GM21619 (cell line): ENCODE data around the gene DET1.
"Not testable (repeated sequence)": the region's sequence is repeated elsewhere in the genome, so short reads cannot be mapped to it uniquely, and the experiment has no call there.

Source experiments
- ATAC-seq: cut with Tn5 transposase; IDR thresholded peaks from one replicate; pipeline ENCODE4 v1.9.1; 2021; ENCODE audit not compliant: unreplicated experiment

The DET1 gene

DNA sequence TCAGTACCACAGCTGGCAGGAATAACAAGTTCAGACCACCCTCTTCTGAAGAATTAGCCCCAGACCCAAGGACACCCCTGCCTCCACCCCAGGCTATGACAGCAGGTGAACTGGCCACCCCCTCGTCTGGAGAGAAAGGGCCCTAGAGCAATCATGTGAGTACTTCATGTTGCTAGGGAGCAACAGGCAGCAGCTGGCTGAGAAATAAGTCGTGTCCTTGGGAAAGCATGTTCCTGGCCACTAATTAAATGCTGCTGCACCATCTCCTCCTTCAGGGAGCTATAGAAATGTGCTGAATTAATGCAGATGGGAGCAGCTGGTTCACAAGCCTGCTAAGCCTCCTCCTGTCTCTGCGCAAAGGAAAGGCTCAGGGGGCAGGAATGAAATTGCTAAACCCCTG is 47.5 kb downstream of the DET1 start:
- no peak for ATAC-seq

DNA sequence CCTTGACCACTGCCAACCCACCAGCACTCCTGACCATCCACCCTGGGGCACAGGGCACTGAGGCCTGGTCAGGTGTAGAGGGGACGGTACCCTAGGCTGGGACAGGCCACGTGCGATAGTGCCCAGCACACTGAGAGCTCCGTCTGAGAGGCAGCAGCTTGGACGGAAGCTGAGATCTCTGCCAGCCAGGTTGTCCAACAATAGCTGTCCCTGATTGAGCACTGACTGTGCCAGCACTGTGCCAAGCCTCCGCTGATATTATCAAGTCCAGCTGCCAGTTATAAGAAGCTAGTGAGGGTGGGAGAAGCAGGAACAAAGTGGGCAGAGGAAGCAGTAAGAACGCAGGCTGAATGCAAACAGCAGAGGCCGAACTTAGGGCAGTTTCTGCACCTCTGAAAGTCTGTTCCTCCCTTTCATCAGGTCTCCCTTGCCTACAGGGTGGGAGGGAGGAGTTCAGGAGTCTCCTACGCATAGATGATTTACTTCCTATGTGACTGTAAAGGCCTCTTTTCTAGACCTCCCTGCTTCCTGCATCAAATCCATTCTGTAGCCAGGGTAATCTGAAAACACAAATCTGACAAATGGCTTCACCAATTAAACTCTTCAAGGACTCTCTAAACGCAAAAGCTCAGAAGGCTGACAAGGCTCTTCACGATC is 49.2 kb downstream of the DET1 start:
- ATAC-seq, result no peak

DNA sequence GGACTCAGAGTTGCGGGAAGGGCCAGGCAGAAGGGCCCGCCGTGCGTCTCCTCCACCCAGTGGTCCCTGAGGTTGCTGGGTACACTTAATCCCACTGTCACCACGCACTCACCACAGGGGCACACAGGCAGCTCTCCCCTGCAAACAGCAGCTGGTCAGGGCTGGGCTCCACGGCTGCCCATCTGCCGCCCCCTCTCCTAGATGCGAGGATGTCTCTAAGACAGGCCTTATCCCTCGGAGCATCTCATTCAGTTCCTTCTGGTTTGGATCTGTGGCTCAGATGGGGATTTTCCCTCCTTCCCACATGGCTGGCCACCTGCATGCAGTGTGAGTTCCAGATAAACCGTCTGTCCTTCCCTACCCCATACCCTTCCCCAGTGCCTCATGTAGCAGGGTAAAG is 52.6 kb downstream of the DET1 start:
- no peak for ATAC-seq

DNA sequence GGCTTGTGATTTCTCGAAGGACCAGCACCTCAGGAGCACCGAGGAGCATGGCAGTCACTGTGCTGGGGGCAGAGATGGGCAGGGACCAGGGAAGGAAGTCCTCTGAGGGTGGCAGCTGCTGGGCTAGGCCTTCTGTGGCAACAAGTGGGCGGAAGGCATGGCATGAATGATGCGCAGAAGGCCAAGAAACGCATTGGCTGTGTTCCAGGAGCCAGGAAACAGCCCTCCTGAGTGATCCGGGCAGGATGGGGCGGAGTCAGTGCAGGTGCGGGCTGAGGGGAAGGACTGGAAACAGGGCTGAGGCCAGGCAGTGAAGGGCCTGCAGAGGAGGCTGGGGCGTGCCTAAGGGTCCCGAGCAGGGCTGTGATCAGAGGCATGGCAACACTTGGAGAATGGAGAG is 55.3 kb downstream of the DET1 start:
- no peak for ATAC-seq

DNA sequence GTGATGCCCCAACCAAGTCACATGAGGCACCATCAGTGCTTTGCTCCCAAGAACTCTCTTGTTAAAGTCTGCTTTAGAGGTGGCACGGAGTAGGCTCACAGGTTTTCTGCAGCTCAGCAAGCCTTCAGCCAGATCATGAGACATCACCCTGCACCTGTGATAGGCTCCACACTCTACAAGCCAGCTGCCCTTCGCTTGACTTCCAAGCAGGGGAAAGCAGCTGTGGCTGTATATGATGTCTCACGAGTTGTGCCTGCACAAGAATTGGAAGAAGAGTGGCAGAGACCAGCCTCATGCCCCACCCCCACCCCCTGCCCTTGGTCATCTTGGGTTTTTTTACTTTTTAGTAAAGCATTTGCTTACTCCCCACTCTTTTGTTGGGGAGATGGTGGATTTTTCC is 56.4 kb downstream of the DET1 start:
- ATAC-seq, result no peak

DNA sequence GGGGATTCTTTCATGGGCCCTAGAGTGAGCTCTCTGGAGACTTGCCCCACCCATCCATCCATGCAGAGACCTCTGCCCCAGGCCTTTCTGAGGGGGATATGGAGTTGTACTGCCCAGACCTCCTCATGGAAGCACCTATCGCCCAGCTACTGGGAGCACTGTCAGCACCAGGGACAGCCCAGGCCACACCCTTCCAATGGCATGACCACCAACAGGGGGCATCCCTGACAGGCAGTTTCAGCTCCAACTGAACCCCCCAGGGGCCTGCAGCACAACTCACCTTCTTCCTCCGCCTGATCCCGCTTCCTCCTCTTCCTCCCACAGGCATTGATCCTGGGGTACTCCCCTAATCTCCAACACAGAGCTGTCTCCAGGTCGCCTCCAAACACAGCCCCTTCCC is 57.2 kb downstream of the DET1 start:
- ATAC-seq, result no peak

DNA sequence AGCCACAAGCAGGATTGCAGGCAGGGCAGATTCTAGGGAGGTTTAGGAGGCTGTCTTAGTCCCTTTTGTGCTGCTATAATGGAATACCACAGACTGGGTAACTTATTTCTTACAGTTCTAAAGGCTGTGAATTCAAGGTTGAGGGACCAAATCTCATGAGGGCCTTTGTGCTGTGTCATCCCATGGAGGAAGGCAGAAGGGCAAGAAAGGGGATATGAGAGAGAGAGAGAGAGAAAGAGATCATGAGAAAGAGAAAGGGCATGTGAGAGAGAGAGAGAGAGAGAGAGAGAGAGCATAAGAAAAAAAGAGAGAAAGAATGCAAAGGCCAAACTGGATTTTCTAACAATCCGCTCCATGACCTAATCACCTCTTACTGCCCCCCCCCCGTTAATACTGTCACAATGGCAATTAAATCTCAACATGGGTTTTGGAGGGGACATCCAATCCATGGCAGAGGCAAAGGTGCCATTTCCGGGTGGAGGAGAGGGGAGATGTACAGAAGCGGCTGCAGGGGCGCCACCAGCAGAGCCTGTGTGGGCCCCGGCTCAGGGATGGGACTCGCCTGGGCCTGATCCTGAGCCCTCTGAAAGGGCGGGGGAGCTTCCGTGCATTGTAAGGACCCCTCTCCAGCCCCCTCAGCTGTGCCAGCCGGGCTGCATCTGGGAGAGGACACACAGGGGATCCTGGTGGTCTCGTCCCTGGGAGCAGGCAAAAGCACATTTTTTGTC is 58.5 kb downstream of the DET1 start:
- ATAC-seq, result no peak

DNA sequence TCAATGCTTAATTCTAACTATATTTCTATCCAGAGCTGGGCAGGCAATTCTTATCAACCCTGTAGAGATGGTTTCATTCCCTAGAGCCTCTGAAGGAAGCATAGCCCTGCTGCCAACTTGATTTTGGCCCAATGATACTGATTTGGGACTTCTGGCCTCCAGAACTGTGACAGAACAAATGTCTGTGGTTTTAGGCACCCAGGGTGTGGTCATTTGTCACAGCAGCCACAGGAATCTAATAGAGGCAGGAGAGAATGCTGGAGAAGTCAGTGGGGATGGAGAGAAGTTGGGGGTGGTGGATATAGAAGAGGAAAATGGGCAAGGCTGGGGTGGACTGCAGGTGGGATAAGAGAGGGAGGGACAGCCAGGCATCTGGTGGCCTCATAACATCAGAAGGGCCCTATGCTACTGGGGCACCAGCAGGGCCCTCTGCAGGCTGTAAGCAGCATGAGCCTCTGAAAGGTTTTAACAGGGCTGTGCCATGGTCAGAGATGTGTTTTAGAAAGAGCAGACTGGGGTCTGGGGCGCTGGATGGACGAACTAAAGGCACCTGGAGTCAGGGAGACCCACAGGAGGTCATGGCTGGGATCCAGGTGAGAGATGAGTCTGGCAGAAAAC is 59.2 kb downstream of the DET1 start:
- ATAC-seq, result no peak

DNA sequence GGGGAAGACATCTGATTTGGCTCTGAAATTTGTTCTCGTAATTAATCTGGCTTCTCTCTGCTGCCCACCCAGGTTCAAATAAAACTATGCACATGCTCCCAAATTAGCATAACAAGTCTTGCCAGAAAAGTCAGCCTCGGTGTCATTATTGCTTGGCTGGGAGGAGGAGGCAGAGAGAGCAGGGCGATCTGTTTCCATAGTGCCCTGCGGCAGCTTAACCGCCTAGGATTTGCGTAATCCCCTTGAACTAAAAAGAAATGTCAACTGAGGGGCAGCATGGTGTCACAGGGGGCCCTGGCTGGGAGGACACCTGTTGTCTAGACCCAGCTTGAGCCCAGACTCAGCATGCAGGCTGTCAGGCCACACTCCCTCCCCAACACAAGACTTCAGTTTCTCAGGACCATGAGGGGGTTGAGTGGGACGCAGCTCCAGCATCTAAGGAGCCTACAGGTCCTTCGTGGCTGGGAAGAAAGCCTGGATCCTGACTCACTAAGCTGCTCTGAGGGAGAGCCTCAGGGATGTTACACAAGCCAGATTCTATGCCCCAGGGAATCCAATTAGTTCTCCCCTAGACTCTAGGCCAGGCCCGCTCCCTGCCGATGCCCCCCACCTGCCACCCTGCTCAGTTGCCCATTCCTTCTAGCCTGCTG is 61.7 kb downstream of the DET1 start:
- ATAC-seq, result no peak

DNA sequence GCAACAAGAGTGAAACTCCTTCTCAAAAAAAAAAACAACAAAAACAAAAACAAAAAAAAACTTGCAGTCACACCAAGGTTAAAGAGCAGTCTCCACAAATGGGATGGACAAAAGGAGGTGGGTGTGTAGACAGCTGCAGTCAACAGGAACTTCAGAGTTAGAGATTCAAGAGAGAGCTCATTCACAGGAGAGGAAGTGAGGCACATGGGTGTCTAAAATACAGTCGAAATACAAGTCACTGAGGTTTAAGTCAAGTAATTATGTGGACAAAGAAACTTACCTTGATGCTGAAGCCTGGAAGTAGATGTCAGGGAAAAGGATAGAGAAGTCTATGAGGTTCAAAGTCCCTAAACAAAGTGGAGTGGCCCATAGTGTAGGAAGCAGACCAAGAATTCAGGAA is 64.2 kb downstream of the DET1 start:
- ATAC-seq, result no peak

DNA sequence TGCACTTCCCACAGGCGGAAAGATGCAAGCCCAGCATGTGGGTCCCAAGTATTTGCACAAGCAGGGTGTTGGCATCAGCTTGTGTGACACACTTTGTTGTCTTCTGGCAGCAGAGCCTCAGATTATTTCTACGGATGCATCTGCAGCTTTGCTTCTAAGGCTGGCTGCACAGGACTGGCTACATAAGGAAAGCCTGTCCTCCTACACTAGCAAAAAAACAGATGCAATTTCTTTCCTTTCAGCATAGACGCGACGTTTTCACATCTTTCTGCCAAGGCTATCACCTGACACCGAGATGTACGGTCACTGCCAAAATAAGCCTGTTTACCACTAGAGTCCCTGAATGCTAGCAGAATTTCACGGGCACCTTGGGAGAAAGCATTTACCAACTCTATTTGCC is 65.5 kb downstream of the DET1 start:
- ATAC-seq, result no peak

DNA sequence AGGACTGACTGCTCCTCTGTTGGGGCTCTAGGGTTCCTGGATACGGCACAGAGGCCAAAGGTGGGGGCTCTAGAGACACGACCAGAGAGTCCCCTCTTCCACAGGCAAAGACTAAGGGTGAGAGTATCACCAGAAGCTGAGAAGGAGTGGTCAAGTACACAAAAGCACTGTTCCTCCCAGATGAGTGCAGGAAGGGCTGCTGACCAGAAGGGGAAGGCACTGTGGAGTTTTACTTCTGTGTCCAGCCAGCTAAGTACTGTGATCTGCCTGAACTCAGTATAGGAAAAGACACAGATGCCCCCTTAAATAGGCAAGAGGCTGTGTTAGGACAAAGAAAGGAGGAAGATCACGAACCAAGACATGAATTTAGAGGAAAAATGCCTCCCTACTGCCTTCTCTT is 67.3 kb downstream of the DET1 start:
- no peak for ATAC-seq

DNA sequence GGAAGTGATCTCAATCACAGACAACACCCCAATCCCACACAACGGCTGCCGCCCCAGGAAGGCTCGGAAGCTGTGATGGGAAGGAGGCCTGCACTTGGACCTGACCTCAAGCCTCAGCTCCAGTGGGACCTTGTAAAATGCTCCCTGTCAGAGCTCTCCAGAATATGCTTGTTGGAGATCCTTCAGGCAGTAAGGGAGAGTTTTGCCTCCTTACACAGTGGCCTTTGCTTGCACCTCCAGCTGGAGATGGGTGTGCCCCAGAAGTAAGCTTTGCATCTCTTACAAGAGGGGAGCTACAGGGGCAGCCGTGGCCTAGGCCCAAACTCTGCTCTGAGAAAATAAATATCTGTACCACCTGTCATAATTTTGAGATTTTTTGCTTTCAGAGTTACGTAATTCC is 68.6 kb downstream of the DET1 start:
- ATAC-seq, result no peak

DNA sequence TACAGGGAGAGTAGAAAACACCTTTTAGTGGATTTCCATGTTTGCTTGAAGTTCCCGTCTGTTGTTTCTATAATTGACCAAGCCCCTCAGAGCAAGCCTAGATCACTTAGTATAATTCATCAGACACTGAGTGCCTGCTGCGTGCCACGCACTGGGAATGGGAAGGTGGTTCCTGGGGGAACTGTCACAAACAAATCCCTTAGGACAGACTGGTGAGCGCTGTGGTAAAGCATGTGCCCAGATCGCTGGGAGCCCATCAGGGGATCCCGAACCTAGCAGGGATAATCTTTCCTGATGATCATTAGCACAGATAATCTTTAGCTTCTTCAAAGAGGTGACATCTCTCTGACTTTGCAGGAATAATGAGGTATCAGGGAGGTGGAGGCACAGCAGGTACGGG is 69.4 kb downstream of the DET1 start:
- ATAC-seq, result no peak

DNA sequence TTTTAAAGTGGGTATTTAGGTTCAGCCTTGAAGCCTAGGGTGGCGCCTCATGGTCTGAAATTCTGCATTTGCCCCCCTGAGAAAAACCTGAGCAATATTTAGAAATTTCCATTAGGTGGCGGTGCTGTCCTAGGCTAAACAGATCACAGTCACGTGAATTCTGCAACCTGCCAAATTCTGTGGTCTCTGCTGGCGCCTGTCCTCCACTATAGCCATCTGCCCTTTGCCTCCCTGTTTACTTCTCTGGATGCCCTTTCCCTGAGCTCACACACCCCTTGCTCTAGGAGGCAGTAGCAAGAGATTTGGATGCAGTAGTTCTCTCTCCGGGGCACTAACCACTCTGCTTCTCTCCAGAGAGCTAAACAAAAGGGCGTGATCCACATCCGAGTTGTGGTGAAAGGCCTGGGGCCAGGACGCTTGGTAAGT is 69.8 kb downstream of the DET1 start:
- no peak for ATAC-seq

DNA sequence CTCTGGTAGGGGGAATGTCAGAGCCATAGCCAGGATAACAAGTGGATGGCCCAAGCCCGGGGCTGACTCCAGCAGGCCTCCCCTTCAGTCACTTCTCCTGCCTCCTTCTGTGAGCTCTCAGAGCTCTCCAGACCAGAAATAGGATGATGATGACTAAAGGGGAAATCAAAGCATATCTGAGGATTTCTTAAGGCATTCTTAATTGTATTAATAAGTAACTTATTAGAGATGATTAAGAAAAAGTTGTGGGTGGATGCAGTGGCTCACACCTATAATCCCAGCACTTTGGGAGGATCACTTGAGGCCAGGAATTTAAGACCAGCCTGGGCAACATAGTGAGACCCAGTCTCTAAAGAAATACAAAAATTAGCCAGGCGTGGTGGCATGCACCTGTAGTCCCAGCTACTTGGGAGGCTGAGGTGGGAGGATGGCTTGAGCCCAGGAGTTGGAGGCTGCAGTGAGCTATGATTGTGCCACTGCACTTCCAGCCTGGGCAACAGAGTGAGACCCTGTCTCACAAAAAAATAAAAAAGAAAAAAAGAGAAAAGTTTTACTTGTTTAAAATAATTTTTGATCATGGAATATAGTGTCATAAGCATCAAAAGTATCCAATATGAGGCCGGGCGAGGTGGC is 72.7 kb downstream of the DET1 start:
- not testable (repeated sequence) for ATAC-seq

DNA sequence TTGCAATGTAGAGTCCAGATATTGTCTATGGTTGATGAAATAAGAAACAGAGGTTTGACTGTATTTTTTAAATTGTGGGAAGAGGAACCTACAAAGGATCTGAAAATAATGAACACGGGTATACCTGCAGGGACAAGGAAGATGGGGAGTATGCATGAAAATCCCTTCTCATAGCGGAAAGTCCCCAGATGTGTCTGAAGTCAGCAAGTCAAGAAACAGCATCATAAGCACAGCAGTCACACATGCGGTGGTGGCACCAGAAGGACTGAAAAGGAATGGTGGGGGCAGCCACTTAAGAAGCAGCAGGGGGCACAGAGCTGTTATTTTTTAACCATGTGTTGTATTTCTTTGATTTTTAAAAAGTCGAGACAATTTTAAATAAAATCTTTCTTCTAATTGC is 74.3 kb downstream of the DET1 start:
- no peak for ATAC-seq

DNA sequence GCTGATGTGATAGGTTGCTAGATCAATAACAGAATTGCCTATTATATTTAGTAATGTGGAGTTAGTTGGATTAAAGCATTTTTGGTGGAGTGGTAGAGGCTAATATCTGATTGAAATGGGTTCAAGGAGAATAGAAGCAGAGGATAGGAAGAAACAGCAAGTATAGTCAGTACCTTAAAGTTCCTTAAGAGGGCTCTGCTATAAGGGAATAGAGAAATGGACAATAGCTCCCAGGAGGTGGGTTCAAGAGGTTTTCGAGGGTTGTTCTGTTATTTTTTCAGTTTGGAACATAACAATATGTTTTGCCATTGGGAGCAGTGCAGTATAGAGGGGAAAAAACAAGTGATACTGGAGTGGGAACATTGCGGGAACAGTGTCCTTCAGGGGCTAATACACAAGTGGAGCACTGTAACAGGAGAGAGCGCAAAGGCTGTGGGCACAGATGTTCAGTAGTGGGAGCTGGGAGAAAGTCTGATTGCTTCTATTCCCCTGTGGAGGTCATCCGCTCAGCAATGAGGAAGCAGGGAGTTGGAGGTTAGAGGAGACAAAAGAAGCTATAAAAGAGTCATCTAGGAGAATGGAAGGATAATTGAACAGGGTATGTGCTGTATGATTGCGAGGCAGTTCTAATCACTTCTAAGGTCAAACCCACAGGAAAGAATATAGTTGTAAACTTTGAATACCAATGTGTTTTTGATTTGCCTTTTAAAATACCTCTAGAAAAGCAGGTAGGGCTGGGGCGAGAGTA is 75.7 kb downstream of the DET1 start:
- no peak for ATAC-seq

DNA sequence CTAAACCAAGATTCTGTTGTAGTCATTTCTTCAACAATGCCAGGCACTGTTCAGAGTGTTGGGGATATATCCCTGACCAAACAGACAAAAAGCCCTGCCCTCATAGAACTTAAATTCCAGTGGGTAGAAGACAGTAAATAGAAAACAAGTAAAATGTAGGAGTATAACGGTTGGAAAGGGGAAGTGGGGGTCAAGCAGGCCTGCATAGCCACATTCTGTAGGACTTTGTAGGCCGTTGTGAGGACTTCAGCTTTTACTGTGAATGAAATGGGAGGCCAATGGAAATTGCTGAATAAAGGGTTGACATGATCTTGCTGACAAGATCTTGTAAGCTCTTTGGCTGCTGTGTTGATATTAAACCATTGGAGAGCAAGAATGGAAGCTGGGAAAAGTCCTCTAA is 77.2 kb downstream of the DET1 start:
- no peak for ATAC-seq

DNA sequence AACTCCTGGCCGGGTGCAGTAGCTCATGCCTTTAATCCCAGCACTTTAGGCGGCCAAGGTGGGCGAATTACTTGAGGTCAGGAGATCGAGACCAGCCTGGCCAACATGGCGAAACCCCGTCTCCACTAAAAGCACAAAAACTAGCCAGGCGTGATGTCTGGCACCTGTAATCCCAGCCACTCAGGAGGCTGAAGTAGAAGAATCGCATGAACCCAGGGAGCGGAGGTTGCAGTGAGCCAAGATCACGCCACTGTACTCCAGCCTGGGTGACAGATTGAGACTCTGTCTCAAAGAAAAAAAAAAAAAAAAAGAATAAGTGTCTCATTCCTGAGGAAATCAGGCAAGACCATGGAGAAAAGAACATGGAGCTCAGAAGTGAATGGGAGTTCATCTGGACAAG is 77.8 kb downstream of the DET1 start:
- not testable (repeated sequence) for ATAC-seq
